Measurements from ENCODE around the gene ATP8B1. TPM values are rescaled to one million over a fixed set of nuclear protein-coding genes. Genes with fewer than 3 reads are reported as not detected.

Gene ATP8B1
- total and polyA plus RNA-seq, 2 donors (not counting 1 experiment from before 2014, with no cell fraction given) = 109 to 125 TPM

- H3K79me2 ChIP-seq (ENCODE audit: control insufficient read depth, insufficient read depth, low read length) = peaks cover 96% of the 10 kb centered on the region
- H2AFZ ChIP-seq (ENCODE audit: low read length) = no peak overlapping the region
- no peaks in the 10 kb centered on the region for H3K9me3 ChIP-seq (ENCODE audit: control insufficient read depth, insufficient read depth, low read depth, low read length)
- H3K4me2 ChIP-seq (ENCODE audit: extremely low read depth, insufficient read depth, low read length) = no peak overlapping the region
- H3K4me3 ChIP-seq (replicated peaks in 1 of 4; ENCODE audit: control extremely low read depth in 1 of 4, insufficient read depth in 1 of 4, low read depth in 3 of 4, low read length in 4 of 4) = no peak overlapping the region
- H3K27me3 ChIP-seq (ENCODE audit: control insufficient read depth, insufficient read depth, low read length) = no peaks in the 10 kb centered on the region
- H3K27ac ChIP-seq (ENCODE audit: insufficient read depth, low read length) = no peak overlapping the region
- DNase-seq (ENCODE audit: low read depth in 2 of 2) = no peak
- H3K9ac ChIP-seq (ENCODE audit: insufficient read depth, low read length) = no peak overlapping the region
- TF ChIP-seq EZH2 (IDR thresholded peaks at IDR 0.05; ENCODE audit: low read length, missing control alignments) (no peak), CTCF (conservative IDR thresholded peaks at IDR 0.05 in 1 of 2, IDR thresholded peaks at IDR 0.05 in 1 of 2; ENCODE audit: low read depth in 1 of 2, low read length in 2 of 2) (no peak)
- peaks cover 23% of the 10 kb centered on the region for H3K4me1 ChIP-seq (ENCODE audit: control insufficient read depth, extremely low read depth, insufficient read depth, low read length)
- no peaks in the 10 kb centered on the region for H4K20me1 ChIP-seq (ENCODE audit: control insufficient read depth, extremely low read depth, insufficient read depth, low read length)
- H3K36me3 ChIP-seq (ENCODE audit: control insufficient read depth, insufficient read depth, low read length) = peaks cover 2% of the 10 kb centered on the region
Observed at GRCh38 chr18:57782049-57782448, 21.1 kb downstream of the ATP8B1 start.

GRCh38 chr18:57780706-57781347 is 22.3 kb downstream of the ATP8B1 start:
- Histone ChIP-seq H3K4me1 (ENCODE audit: control insufficient read depth, extremely low read depth, insufficient read depth, low read length) (peaks cover 30% of the 10 kb centered on the region), H4K20me1 (ENCODE audit: control insufficient read depth, extremely low read depth, insufficient read depth, low read length) (no peaks in the 10 kb centered on the region), H3K79me2 (ENCODE audit: control insufficient read depth, insufficient read depth, low read length) (peaks cover 95% of the 10 kb centered on the region), H2AFZ (ENCODE audit: low read length) (no peak overlapping the region), H3K36me3 (ENCODE audit: control insufficient read depth, insufficient read depth, low read length) (peaks cover 2% of the 10 kb centered on the region), H3K9me3 (ENCODE audit: control insufficient read depth, insufficient read depth, low read depth, low read length) (no peaks in the 10 kb centered on the region), H3K27me3 (ENCODE audit: control insufficient read depth, insufficient read depth, low read length) (no peaks in the 10 kb centered on the region), H3K4me2 (ENCODE audit: extremely low read depth, insufficient read depth, low read length) (peak overlapping the region; percentile 82), H3K9ac (ENCODE audit: insufficient read depth, low read length) (no peak overlapping the region), H3K27ac (ENCODE audit: insufficient read depth, low read length) (peak overlapping the region; percentile 71), H3K4me3 (replicated peaks in 1 of 4; ENCODE audit: control extremely low read depth in 1 of 4, insufficient read depth in 1 of 4, low read depth in 3 of 4, low read length in 4 of 4) (peak overlapping the region in 3 of 4 experiments; percentile 11 to 30 (median 17))
- no peak for TF ChIP-seq EZH2 (IDR thresholded peaks at IDR 0.05; ENCODE audit: low read length, missing control alignments)
- TF ChIP-seq CTCF (conservative IDR thresholded peaks at IDR 0.05 in 1 of 2, IDR thresholded peaks at IDR 0.05 in 1 of 2; ENCODE audit: low read depth in 1 of 2, low read length in 2 of 2) = no peak
- DNase-seq (ENCODE audit: low read depth in 2 of 2) = peak; percentile 93 to 94

- peak overlapping the region; percentile 71 for H3K27ac ChIP-seq (ENCODE audit: insufficient read depth, low read length)
- peaks cover 2% of the 10 kb centered on the region for H3K36me3 ChIP-seq (ENCODE audit: control insufficient read depth, insufficient read depth, low read length)
- H3K9me3 ChIP-seq (ENCODE audit: control insufficient read depth, insufficient read depth, low read depth, low read length) = no peaks in the 10 kb centered on the region
- no peak overlapping the region for H3K9ac ChIP-seq (ENCODE audit: insufficient read depth, low read length)
- no peaks in the 10 kb centered on the region for H4K20me1 ChIP-seq (ENCODE audit: control insufficient read depth, extremely low read depth, insufficient read depth, low read length)
- peak; percentile 67 to 77 for DNase-seq (ENCODE audit: low read depth in 2 of 2)
- TF ChIP-seq EZH2 (IDR thresholded peaks at IDR 0.05; ENCODE audit: low read length, missing control alignments) (no peak), CTCF (conservative IDR thresholded peaks at IDR 0.05 in 1 of 2, IDR thresholded peaks at IDR 0.05 in 1 of 2; ENCODE audit: low read depth in 1 of 2, low read length in 2 of 2) (no peak)
- peak overlapping the region in 3 of 4 experiments; percentile 9 to 30 (median 11) for H3K4me3 ChIP-seq (replicated peaks in 1 of 4; ENCODE audit: control extremely low read depth in 1 of 4, insufficient read depth in 1 of 4, low read depth in 3 of 4, low read length in 4 of 4)
- no peaks in the 10 kb centered on the region for H3K27me3 ChIP-seq (ENCODE audit: control insufficient read depth, insufficient read depth, low read length)
- H3K79me2 ChIP-seq (ENCODE audit: control insufficient read depth, insufficient read depth, low read length) = peaks cover 94% of the 10 kb centered on the region
- peaks cover 30% of the 10 kb centered on the region for H3K4me1 ChIP-seq (ENCODE audit: control insufficient read depth, extremely low read depth, insufficient read depth, low read length)
- H2AFZ ChIP-seq (ENCODE audit: low read length) = no peak overlapping the region
- H3K4me2 ChIP-seq (ENCODE audit: extremely low read depth, insufficient read depth, low read length) = peak overlapping the region; percentile 82
Observed at GRCh38 chr18:57780318-57780705, 22.8 kb downstream of the ATP8B1 start.

All from fibroblast of lung (primary cell).